NCI-H2081 (cell line): ENCODE measurements around the gene NLGN1.

ENCODE experiments used
- DNase-seq, 2 experiments: peaks; one replicate each; lab custom pipeline; 2025; lab: John Stamatoyannopoulos, UW

Gene NLGN1

DNA sequence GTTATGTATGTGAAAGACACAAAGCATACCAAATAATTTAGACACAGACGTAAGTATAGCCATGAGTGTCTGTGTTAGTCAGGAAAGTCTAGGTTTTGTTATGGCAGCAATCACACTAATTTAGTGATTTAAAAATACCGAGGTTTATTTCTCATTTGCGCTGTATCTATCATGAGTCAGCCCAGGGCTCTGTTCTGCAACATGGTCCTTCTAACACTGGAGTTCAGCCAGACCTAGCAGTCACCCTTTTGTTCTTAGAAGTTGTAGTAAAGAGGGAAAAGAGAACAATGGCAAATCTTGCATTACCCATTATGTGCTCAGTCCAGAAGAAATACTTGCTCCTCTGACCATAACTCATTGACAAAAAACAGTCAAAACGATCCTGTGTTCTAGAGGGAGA is 311.5 kb downstream of the NLGN1 start:
- no peak for DNase-seq

DNA sequence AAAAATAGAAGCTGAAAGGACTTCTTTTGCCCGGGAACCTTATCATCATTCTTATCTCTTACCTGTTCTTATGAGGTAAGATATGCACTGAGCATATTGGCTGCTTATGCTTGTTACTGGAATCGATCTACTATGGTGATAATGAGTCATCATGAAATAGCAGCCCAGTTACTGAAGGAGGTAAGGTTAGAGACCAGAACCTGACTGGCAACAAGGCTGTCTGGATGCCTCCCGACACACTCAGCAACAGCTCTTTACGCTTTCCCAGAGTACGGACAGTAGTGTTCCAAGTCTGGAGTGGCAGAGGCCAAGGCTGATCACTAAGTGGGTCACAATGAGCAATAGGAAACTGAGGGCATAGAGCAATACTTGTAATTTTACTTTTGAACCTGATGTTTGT is 314.1 kb downstream of the NLGN1 start:
- DNase-seq = no peak

DNA sequence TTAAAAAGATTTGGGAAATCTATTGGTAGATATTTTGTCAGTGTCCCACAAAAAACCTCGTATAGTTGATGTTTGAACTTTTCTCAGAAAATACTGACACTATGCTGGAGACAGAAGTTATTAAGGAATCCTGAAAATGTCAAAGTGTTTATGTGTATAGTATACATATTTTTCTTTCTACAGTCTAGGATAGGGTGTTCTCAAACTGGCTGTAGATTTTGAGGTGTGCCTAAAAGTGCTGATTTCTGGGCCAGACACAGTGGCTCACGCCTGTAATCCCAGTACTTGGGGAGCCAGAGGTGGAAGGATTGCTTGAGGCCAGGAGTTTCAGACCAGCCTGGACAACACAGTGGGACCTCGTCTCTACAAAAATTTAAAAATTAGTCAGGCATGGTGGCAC is 322.0 kb downstream of the NLGN1 start:
- DNase-seq = no peak

DNA sequence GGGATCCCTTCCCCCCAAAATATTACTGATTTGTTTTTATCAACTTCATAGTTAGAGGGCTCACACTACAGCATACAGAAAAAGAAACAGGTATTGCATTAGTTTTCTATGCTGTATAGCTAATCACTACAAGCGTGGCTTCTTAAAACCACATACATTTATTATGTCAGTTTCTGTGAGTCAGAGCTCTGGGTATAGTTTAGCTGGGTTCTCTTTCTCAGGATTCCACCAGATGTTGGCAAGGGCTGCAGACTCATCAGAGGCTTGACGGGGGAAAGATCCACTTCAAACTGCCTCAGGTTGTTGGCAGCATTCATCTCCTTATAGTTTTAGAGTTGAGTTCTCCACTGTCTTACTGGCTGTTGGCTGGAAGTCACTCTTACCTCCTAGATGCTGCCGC is 328.0 kb downstream of the NLGN1 start:
- DNase-seq = no peak

DNA sequence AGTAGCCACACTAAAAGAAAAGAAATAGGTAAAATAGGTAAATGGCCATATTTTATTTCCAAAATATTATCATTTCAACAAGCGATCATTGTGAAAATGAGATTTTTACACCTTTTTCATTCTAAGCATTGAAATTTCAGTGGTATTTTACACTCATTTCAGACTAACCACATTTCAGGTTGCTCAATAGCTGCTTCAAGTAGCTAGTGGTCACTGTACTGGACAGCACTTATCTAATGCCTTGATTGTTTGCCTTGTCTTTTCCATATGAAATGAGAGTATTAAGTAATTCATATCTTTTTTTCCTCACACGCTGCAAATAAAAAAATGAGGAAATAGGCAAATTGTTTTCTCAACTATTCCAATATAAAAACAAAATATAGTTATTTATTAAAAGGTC is 332.8 kb downstream of the NLGN1 start:
- DNase-seq = no peak

DNA sequence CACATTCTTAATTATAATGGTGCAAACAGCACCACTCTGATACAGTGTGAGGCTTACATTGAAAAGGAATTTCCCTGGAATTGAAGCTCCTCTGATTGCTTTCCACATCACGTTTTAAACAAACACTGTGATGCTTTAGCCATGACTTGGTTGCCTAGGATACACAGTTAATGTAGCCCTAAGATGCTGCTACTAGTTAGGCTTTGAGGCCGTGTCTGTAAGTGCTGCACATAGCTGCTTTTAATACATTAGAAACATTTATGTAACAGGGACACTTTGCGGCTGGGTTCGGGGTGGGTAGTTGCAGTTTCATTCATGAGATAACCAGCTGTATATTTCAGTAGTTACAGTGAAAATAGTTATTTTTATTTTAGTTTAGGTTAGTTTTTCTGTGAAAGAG is 334.7 kb downstream of the NLGN1 start:
- peak in 1 of 2 experiments; percentile 40 for DNase-seq

DNA sequence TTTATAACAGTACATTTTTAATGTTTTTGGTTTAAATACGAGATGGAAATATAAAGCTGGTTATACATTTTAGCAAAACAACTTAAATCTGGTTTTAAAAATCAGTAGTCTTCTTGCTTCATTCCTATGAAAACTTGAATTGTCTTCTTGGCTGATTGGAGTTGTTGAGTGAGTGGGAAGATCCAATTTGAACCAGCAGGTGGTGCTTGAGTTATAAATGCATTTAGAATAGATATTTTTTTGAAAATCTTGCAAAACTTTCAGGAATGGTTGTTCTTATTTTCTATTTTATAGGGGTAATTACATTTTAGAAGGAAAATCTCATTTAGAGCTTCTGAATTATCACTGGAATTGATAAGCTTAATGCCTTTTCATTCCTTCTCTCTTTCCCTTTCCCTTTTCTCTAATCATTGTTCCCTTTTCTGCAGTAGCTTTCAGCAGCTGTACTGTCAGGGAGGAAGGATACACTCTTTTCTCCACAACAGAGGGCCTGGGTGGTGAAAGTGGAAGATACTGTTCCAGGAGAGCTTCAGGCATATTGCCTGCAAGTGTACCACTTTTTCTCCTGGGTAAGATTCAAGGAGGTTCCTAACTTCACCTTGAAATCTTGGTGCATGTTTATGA is 335.6 kb downstream of the NLGN1 start:
- peak in 1 of 2 experiments; percentile 45 for DNase-seq

DNA sequence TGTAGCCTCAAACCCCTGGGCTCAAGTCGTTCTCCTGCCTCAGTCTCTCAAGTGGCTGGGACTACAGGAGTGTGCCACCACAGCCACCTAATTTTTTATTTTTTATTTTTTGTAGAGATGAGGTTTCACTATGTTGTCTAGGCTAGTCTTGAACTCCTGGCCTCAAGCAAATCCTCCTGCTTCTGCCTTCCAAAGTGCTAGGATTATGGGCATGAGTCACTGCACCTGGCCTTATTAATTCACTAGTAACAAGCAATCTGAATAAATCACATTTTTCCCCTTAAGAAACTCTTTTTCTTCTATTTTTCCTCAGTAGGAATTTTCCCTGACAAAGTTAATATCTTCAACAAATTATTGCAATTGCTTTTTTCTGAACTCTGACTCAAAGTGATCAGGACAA is 336.9 kb downstream of the NLGN1 start:
- no peak for DNase-seq

DNA sequence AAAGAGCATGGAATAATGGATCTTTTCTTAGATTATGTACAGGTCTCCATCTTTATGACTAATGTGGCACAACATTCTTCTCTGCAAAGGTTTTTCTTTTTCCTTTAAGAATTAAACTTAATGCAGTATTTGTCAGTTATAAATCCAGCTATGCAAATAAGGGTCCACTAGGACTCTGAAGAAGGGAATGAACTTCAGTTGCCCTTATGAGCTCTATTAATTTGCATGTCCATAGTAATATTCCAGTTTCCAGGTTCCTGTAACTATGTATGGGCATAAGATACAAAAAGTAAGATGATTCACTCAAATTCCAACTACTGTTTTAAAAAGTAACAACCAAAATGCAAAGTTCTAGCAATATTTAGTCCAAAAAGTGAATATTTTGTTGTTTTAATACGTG is 337.4 kb downstream of the NLGN1 start:
- no peak for DNase-seq

DNA sequence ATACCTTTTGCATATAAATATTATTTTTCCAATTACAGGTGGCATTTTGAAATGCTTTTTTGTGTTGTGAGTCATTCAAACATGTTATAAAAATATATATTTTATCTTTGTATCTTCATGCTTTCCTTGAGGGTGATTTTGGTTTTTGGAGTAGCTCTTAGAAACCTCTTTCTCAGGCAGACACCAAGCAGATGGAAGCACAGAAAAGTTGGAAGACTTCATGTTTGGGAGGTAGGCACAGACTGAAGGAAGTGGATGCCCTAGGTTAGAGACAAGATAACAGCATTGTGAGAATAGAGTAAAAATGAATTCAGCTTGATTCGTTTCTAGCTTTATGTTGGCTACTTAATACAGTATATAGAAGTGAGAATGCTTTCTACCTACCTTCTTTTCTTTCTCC is 338.3 kb downstream of the NLGN1 start:
- no peak for DNase-seq

DNA sequence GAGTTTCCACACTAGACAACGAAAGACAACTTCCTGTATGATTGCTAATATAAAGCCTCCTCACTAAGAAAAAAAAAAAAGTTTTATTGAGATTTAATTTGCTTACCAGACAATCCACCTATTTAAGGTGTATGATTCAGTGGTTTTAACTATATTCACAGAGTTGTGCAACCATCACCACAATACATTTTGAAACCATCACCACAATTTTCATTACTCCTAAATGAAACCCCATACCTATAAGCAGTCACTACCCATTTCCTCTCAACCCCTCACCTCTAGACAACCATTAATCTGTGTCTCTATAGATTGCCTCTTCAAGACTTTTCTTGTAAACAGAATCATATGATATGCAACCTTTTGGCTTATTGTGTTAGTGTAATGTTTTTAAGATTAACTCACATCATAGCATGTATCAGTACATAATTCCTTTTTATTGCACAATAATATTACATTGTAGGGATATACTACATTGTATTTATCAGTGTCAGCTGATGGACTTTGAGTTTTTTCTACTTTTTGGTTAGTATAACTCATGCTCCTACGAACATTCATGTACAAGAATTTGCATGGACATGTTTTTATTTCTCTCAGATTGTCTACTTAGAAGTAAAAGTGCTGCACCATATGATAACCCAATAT is 339.7 kb downstream of the NLGN1 start:
- no peak for DNase-seq

DNA sequence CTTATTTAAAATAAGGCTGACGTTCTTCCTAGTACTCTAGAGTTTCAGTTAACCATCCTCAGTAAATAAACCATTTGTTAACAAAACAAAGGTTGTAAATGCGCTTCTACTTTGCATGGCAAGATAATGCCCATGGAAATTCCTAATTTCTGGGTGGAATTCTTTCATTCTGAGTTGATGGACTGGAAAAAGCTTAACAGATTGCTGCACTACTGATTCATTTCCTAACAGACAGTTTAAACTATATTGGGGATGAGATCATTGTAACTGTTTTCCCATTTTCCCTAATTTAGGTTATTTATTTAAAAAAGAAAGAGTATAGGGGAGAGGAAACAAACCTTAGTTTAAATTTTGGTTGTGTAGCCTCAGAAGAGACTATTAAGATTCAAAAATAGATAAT is 342.2 kb downstream of the NLGN1 start:
- no peak for DNase-seq

DNA sequence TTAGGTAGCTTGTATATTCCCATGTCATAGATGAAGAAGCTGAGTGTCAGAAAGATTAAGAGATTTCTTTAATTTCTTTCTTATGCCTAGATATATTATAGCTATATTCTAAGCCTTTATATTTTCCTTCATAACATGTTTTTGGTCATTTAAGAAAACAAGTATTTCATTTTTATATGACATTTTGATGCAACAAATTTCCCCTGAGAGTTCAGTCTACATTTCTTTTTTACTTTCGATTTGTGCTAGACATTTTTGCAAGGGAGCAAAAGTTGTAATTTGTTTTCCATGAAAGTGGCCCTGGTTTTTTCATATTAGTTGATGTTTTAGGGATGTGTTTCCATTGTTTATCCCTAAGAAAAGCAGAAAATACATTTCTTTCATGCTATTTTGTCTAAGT is 344.9 kb downstream of the NLGN1 start:
- DNase-seq = no peak

DNA sequence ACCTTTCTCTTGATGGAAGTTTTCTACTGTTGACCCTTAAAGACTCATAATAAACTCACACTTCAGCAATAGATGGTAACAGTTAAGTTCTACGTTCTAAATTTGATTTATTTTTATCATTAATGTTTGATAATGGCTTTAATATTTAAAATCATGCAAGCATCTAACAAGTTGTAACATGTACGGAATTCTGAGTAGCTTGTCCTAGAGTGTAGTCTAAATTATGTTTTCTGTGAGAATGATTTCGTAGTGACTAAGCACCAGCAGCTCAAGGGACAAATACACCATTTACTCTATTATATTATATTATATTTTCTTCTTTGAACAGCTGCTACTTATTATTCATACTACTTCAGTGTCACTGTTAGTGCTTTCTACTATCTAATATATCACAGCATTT is 345.6 kb downstream of the NLGN1 start:
- no peak for DNase-seq

DNA sequence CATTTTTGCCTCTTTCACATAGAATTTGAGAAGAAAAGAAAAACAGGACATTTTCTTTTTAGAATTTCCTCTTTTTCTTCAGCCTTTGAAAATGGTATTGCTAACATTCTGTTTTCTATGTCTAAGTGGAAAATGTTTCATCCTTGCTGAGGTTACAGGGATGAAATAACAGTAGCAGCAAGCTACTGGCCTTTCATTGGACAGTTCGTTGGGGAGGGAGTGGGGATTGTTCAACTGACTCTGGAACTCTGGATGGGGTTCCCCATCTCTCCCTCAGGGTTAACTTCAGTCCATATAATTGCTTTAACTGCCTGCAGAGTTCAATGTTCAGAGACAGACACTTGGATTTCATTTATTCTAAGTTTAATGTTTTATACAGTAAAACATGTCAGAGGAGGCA is 346.0 kb downstream of the NLGN1 start:
- DNase-seq = peak in 1 of 2 experiments; percentile 20

DNA sequence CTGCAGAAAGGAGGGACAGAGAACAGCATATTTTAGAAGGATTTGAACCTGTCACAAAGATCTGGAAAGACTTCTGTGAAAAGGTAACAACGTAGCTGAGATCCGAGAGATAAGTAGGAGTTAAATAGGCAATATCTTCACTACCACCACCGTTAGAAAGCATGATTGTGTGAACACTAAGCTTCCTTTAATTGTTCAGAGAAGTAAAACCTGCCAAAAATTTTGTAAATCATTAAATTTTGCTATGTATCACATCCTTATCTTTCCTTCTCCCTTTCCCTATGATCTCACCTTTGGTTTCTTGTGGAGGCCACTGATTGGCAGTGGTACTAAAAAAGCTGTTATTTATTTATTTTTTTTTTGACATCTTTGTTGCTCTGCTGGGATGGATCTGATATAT is 346.9 kb downstream of the NLGN1 start:
- no peak for DNase-seq

DNA sequence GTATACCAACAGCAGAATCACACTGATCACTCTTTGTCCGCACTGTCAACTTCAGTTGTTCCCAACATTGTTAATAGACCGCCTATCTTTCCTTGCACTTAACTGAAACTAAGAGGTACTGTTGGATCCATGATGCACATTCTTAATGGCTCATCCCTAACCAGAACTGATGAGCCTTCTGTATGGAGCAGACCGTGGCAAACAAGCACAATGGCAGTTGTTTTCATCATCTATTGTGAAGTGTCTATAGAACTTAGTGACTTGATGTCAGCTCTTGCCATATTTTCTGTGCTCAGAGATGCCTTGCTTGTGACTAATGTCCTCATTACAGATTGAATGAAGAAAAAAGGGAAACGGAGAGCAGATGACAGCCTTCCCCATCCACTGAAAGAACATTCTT is 347.4 kb downstream of the NLGN1 start:
- no peak for DNase-seq

DNA sequence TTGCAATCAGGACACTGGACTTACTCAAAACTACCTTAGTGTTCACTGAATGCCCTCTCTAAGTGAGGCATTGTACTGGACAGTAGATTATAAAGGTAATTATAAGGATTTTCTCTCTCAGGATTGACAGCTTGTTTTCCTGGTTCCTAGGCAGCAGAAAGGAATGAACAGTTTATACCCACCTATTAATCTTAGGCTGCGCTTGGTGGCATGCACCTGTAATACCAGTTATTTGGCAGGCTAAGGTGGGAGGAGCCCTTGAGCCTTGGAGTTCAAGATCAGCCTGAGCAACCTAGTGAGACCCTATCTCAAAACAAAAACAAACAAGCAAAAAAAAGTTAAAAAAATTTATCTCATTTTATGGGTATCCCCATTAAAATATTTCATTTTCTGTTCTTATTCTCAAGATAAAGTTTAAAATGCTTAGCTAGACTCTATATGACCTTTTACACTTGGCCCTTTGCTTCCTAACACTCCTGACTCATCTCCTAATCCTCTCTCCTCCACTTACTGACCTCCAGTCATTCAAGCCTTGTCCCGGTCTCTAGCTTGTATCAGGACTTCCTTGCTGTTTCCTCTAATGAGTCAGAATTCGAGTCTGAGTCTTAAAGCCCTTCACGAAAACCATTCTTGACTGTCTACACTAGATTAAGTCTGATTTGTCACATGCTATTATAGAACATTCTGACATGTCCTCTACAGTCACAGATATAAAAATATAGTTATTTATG is 348.6 kb downstream of the NLGN1 start:
- DNase-seq = no peak

DNA sequence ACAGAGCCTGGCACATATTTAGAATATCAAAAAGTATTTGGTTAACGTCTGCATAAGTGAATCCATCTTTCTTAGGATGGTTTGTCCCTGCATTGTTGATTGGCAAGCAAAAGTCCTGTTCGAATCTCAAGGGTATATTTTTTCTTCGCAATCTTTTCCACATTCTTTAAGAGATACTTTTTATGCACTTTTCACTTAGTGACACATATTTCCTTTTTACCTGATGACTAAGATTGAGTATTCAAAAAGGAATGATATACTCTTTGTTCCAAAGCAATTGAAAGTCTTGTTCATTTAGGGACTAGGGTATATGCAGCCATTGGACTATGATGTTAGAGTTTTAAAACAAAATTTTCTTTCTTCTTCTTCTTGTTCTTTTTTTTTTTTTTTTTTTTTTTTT is 349.9 kb downstream of the NLGN1 start:
- DNase-seq = no peak

DNA sequence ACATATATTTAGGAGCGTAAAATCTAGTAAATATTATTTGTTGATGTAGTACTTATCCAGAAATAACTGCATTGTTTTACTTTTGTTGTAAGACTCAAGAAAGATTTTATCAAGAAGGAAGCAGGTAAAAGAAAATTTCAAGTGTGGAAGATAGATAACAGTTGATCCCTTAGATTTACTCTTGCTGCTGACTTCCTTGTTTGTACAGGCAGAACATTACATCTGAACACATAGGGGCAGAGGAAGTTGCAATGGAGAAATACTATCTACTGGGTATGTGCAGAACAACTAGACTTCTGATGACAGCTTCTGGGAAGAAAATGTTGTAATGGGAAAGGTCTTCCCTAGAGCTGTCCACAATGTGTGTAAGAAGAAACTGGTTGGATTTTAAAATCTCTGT is 350.6 kb downstream of the NLGN1 start:
- no peak for DNase-seq

DNA sequence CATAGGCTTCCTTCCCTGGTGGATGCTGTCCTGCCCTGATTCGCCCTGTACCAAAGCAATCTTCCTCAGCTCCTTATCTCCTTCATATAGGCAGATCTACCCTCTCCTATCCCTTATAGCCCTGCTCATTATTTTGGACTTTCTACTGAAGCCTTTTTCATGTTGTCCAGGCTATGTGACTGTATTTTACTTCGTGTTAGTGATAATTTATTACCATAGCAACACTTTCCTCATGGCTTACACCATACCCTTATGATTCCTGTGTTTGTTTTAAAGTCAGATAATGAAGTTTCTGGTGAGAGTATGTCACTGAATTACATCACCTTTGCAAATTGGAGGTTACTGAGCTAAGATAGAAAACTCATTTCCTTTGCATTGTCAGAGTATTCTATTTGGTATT is 352.6 kb downstream of the NLGN1 start:
- peak in 1 of 2 experiments; percentile 53 for DNase-seq

DNA sequence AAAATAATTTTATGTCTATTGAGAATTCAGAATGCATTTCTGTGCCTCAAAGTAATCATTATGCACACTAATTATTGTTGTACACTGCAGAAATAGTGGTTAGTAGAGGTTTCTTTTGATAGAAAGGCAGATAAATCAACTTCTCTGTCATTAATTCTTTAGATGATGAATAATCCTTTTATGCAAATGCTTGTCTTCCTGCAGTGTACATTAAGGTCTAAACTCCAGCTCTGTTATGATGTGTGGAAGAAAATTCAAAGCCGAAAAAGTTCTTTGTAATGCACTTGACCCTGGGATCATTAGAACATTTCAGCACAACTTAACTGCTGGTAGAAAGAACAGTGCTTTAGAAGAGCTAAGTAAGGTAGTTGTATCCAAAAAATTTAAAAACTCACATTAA is 353.0 kb downstream of the NLGN1 start:
- DNase-seq = no peak

DNA sequence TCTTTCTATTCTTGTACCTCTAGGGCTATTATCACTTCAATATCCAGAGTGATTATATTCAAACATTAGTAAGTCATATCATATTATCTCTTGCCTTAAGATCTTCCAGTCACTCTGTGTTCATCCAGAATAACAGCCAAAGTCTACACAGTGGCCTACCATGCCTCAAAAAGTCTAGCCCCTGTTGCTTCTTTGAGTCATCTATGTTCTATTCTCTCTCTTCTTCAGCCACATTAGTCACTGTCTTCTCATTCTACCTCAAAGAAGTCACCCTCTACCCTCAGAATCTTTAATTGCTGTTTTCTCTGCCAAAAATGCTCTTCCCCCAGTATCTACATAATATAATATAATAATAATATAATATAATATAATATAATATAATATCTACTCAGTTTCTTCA is 356.0 kb downstream of the NLGN1 start:
- DNase-seq = no peak

DNA sequence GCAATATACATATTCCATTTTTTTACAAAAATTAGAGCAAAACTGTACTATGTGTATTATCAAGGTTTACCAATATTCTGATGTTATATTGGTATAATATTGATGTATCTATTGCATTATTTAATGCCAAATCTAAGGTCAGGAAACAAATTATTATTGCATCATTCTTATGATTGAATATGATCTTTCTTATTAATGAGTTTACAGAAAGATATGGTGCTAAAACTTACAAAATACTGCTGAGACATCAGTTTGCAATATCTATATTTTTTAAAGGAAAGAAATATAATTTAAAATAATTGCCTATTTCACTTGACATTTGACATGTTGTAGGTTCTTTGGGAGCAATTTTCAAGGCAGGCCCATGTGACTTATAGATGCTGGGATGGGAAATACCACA is 357.6 kb downstream of the NLGN1 start:
- DNase-seq = no peak
